Measurements from ENCODE around the gene JMJD8.
A peak's percentile ranks its signal among the peaks of the same experiment; 100 is the strongest.

The JMJD8 gene, protein sequence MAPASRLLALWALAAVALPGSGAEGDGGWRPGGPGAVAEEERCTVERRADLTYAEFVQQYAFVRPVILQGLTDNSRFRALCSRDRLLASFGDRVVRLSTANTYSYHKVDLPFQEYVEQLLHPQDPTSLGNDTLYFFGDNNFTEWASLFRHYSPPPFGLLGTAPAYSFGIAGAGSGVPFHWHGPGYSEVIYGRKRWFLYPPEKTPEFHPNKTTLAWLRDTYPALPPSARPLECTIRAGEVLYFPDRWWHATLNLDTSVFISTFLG

DNA sequence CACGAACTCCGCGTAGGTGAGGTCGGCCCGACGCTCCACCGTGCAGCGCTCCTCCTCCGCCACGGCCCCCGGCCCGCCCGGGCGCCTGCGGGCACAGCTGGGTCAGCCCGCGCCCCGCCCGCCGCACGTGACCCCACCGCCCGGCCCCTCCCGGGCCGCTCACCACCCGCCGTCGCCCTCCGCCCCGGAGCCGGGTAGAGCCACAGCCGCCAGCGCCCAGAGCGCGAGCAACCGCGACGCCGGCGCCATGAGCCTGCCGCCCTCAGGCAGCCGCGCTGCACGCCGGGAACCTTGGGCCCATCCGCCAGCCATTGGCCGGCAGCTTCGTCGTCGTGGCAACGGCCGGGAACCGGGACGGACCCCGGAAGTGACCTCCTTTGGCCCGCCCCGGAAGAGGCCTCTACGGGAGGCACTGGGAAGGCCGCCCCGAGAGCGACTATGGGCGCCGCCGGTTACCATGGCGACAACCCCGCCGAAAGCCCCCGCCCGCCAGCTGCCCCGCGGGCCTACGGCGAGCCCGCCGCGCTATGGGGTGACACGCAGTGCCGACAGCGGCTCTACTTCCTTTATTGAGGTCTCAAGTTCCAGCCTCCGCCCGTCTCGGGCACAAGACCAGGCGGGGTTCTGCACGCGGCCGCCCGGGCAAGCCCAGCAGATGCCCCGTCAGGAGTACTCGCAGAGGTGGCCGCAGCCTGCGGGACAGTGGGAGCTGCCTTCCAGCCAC is at the start of gene JMJD8:
Gene JMJD8, minus strand, starts transcription at position 264 of the 724 bp plus-strand sequence. Its CDS starts 15 bp downstream, at position 249.
- DNase-seq (ENCODE audit: low read depth in 1 of 2, low spot score in 1 of 2), result peak; percentile 92 to 97

- DNase-seq (ENCODE audit: low read depth in 1 of 2, low spot score in 1 of 2), result peak in 1 of 2 donors; percentile 35
These were observed 49.5 kb upstream of the JMJD8 start for GRCh38 chr16:733382-734207.

DNA sequence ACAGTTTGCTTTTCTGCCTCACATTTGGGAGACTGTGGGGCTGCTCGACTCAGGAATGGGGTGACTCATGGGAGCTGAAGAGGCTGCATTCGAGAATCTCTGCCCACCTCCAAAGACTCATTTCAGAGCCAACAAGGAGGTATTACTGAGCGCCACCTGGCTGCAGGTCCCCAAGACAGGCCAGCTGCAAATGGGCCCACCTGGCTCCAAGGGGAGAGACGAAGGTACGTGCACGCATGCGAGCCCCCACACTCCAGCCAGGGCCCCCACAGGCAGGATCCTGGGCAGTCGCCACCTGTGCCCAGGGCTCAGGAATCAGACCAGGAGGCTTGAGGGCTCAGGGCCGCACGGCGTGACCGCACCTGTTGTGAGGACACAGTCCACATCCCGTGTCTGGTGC is 48.8 kb upstream of the JMJD8 start:
- DNase-seq (ENCODE audit: low read depth in 1 of 2, low spot score in 1 of 2), result no peak

GRCh38 chr16:732332-732731 is 48.2 kb upstream of the JMJD8 start:
- no peak for DNase-seq (ENCODE audit: low read depth in 1 of 2, low spot score in 1 of 2)

- no peak for DNase-seq (ENCODE audit: low read depth in 1 of 2, low spot score in 1 of 2)
These were observed 46.8 kb upstream of the JMJD8 start for GRCh38 chr16:730666-731509.

DNA sequence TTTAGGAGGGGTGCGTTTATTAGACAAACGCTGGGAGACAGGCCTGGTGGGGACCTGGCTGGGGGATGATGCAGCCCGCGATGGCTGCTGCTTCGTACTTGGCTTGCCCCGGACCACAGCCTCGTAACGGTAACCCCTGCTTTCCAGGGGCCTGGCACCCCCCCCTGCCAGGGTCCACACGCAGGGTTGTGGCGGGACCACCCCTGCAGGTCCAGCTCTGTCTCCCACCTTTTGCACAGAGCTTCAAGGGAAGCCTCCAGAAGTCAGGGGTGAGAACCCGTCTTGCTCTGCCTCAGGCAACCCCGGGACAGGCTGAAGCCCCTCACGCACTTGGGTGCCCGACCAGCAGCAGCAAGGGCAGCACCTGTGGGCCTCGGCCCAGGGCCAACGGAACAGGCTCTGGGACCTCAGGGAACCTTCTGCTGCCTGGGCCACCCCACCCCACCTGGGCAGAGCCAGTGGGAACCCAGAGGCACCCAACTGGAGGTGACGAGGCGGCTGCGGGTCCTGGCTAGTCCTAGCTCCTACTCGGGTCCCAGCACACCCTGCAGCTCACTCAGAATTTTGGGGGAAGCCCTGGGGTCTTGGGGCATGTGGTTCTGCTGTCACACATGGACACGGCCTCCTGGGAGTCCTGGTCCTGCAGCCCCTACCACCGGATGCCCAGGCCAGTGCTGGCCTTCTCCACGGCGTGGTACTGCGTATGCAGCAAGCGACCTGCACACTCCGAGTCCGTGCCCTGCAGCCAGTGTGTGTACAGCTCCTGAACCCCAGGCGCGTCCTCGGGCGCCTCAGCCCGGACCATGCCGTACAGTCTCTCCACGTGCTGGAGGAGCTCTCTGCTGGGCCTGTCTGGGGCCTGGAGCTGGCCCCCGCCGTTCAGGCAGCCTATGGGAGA is 45.9 kb upstream of the JMJD8 start:
- no peak for DNase-seq (ENCODE audit: low read depth in 1 of 2, low spot score in 1 of 2)

- no peak for DNase-seq (ENCODE audit: low read depth in 1 of 2, low spot score in 1 of 2)
These were observed 45.0 kb upstream of the JMJD8 start for GRCh38 chr16:728890-729744.

DNA sequence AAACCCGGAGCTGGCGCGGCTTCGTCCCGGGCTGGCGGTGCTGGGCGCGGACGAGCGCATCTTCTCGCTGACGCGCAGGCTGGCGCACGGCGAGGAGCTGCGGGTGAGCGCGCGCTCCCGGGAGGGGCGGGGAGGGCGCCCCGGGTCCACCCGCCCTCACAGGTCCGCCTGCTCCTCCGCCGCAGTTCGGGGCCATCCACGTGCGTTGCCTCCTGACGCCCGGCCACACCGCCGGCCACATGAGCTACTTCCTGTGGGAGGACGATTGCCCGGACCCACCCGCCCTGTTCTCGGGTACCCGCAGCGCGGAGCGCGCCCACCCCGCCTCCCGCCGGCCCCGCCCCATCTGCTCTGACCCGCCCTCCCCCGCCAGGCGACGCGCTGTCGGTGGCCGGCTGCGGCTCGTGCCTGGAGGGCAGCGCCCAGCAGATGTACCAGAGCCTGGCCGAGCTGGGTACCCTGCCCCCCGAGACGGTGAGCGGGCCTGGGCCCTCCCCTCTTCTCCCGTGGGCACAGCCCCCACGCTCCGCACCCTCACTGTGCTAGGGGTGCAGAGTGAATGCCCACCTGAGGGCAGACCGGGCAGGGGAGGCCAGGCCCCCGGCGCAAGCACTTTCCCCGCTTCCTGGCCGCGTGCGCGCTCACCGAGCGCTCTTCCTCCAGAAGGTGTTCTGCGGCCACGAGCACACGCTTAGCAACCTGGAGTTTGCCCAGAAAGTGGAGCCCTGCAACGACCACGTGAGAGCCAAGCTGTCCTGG is 44.2 kb upstream of the JMJD8 start:
- DNase-seq (ENCODE audit: low read depth in 1 of 2, low spot score in 1 of 2), result peak; percentile 28 to 37

DNA sequence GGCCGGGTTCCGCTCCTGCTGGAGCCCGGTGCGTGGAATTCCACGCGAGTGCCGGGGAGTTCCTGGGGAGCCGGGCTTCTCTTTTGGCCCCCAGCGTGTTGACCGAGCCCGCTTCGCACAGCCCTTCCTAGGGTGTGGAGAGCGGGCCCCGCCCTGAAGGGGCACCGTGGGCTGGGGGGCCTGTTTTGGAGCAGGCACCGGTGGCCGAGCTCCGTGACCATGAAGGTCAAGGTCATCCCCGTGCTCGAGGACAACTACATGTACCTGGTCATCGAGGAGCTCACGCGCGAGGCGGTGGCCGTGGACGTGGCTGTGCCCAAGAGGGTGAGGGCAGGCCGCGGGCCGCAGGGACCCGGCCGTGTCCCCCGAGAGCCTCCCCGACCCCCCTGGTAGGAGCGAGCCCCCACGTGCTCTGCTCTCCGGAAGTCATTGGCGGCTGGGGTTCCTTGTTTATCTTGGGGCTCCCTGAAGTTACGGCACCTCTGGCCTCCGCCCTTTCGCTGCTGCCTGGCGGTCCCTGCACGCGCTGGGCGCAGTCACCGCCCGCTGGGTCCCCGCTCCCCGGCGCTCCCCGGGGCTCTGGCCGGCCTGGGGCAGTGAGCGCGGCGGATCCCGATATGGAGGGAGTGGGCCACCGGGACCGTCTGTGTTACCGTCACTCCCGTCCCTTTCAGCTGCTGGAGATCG is 43.3 kb upstream of the JMJD8 start:
- DNase-seq (ENCODE audit: low read depth in 1 of 2, low spot score in 1 of 2), result no peak

DNA sequence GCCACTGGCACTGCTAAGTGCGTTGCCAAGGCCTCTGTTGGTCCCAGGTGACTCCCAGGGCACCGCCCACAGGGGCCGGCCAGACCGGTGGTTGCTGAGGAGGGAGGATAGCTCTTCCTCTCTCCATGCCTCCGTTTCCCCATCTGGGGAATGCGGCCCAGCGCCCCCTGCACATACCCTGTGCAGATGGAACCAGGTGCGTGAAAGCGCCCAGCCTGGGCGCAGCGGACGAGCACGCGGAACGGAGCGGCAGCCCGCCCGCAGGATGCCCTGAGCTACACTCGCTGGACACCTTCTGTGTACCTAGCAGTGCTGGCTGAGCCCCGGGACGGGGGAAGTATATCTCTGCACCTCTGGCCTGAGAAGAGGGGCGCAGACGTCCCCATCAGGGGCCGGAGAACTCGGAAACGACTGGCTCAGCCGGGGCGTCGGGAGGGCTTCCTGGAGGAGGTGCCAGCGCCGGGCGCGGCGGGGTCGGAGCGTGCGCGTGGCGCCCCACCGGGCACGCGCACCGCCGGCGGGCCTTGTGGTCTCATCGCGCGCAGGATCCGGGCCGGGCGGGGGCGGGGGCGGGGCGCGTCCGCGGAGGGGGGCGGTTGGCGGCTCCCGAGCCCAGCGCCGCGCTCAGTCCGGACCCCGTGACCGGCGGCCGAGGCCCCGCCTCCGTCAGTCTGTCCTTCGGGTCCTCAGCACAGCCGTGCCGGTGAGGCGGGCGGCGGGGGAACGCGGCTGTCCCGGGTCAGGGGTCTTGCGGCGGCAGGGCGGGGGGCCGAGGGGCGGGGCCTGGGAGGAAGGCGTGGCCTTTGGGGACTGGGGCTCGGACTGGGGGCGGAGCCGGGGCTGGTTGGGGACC is 42.5 kb upstream of the JMJD8 start, which contains the start of the genes CCDC78 and HAGHL:
Gene CCDC78, minus strand, starts transcription at position 6 of the 853 bp plus-strand sequence. CDS start 76 bp downstream, outside the sequence.
Gene HAGHL, plus strand, starts transcription at position 669 of the 853 bp plus-strand sequence. CDS start 404 bp downstream, outside the sequence.
- peak; percentile 38 to 45 for DNase-seq (ENCODE audit: low read depth in 1 of 2, low spot score in 1 of 2)

DNA sequence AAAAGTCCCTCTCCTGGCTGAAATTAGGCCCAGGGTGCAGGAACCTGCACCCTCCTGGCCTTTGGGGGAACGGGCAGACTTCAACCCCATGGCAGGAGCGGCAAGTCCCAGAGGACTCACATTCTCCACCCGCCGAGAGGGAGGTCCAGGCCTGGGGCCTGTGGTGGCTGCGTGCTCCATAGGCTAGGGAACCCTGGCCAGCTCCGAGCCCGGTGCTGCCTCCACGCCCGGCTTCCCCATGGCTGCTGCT is 42.0 kb upstream of the JMJD8 start:
- DNase-seq (ENCODE audit: low read depth in 1 of 2, low spot score in 1 of 2), result no peak

- DNase-seq (ENCODE audit: low read depth in 1 of 2, low spot score in 1 of 2), result no peak
These were observed 41.5 kb upstream of the JMJD8 start for GRCh38 chr16:725463-726187.

- no peak for DNase-seq (ENCODE audit: low read depth in 1 of 2, low spot score in 1 of 2)
These were observed 40.9 kb upstream of the JMJD8 start for GRCh38 chr16:725041-725376.

DNA sequence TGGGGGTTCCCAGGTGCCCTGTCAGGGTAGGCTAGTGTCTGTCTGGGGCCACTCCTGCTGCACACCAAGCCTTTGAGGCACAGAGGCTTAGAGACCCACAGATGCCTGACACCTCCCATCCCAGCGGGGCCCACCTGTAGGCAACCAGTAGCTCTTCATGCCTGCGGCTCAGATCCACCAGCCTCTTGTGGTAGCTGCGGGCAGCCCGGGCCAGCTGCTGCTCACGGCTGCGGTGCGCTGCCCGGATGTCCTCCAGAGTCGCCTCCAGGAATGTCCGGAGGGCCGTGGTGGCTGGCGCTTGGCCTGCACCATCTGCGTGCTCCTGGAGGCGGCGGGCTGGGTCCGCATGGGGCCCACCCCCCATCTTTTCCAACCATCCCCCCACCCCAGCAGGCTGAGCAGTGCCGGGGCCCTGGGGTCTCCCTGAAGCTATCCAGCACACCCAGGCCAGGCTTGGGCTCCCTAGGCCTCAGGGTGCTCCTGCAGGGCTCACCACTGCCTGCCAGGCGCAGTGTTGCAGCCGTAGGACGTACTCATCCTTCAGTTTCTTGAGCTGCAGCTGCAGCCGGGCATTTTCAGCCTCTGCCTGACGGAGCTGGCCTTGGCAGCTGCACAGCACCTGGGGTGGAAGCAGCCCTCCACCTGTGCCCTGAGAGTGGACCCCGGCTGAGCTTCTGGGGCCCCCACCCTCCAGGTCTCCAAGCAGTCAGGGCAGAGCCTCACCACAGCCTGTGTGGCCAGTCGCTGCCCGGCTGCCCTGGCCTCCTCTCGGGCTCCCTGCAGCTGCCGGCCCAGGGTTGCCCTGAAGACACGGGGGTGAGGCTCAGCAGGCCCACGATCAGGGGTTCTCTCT is 40.3 kb upstream of the JMJD8 start:
- no peak for DNase-seq (ENCODE audit: low read depth in 1 of 2, low spot score in 1 of 2)

DNA sequence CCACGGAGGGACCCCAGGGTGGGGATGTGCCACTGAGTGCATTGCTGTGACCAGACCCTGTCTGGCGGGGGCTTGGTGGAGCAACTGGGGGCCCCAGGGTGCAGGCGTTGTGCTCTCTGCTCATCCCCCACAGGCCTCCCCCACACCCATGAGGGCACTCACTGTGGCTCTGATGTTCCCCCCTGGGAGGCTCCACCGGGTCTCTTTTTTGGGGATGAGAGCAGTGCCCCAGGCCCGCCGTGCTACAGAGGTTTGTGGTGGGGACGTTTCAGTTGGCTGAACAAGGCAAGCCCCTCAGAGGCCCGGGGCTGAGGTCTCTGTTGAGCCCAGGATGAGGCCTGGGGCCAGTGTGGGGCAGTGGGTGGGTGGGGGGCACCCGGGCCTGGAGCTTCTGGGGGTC is 39.6 kb upstream of the JMJD8 start:
- no peak for DNase-seq (ENCODE audit: low read depth in 1 of 2, low spot score in 1 of 2)
